ENCODE results near the gene UBE2QL1.

- TF ChIP-seq EZH2 (IDR thresholded peaks at IDR 0.05; ENCODE audit: borderline replicate concordance, low read depth, low read length, poor library complexity, severe bottlenecking) (no peak), CTCF (conservative IDR thresholded peaks at IDR 0.05; ENCODE audit: low read depth, low read length) (no peak)
These were observed 48.4 kb upstream of the UBE2QL1 start for GRCh38 chr5:6399980-6400910.
